ENCODE results near the gene STK10.

DNA sequence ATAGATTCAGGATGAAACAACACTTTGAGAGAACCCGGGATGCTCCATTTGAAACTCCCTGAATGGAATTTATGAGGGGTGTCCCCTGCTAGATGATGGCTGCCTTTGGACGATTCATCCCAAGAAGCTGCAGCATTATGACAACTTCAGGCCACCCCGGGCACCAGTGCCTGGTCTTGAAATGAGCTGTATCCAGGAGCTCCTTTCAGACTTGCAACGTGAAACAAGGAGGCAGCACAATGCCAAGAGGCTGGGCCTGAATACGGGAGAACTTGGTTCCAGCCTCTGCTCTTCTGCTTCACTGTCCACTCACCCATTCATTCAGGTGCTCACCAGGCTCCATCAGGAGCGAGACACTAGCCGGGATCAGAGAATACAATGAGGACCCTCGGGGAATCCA lies 78.3 kb downstream of the STK10 start:
- no peak for TF ChIP-seq EZH2 (IDR thresholded peaks at IDR 0.05)
- TF ChIP-seq POLR2AphosphoS5 (IDR thresholded peaks at IDR 0.05; ENCODE audit: borderline replicate concordance, low read depth, low read length): no peak
- TF ChIP-seq FOXP2 (optimal IDR thresholded peaks at IDR 0.05; ENCODE audit: control extremely low read depth, extremely low read length, insufficient read depth): no peak

Data from SK-N-MC (cell line).